ENCODE measurements around the gene SCART1.

DNA sequence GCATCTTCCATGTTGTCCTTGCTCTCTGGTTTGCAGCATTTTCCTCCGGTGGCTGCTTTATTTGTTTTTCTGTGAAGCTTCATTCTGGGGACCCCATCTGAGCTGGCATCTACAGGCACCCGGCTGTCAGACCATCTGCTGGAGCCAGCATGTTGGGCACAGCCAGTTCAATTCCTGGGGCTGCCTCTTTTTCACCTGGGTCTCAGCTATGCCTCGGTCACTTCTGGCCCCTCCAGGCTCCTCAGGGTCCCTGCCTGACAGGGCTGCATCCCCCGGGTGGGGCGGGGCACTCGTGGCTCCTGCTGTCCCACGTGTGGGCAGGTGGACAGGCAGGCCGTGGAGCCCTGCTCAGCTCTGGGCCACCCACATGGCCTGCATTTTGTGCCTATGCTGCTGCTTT lies 8.1 kb downstream of the SCART1 start:
- TF ChIP-seq EZH2 (IDR thresholded peaks at IDR 0.05; ENCODE audit: insufficient read depth, poor library complexity, severe bottlenecking), result no peak
- TF ChIP-seq EZH2phosphoT487 (IDR thresholded peaks at IDR 0.05; ENCODE audit: insufficient read depth, low read depth), result no peak
